ENCODE results near the gene MYO16.

Gene MYO16

GRCh38 chr13:108742701-108743451 lies 113.5 kb downstream of the MYO16 start:
- Histone ChIP-seq H3K9me2 (replicated peaks; ENCODE audit: low read depth, low read length) (no peaks in the 10 kb centered on the region), H4K20me1 (ENCODE audit: insufficient read depth, low read length, poor library complexity, severe bottlenecking) (no peaks in the 10 kb centered on the region), H3K27me3 (ENCODE audit: insufficient read depth, low read length, poor library complexity, severe bottlenecking) (no peaks in the 10 kb centered on the region), H3K4me1 (ENCODE audit: insufficient read depth, low read length, poor library complexity, severe bottlenecking) (no peaks in the 10 kb centered on the region), H3K4me3 (ENCODE audit: low read length, poor library complexity, severe bottlenecking) (no peak overlapping the region), H3K36me3 (ENCODE audit: insufficient read depth, low read length) (no peaks in the 10 kb centered on the region), H3K79me2 (ENCODE audit: insufficient read depth, low read length) (no peaks in the 10 kb centered on the region), H3K4me2 (ENCODE audit: low read depth, low read length, poor library complexity, severe bottlenecking) (no peak overlapping the region), H3K9me3 (ENCODE audit: insufficient read depth, low read depth, low read length) (no peaks in the 10 kb centered on the region), H2AFZ (ENCODE audit: low read length) (no peak overlapping the region), H3K9ac (ENCODE audit: low read depth, low read length, poor library complexity, severe bottlenecking) (no peak overlapping the region), H3F3A (ENCODE audit: low read depth) (no peaks in the 10 kb centered on the region)
- no peak for TF ChIP-seq EZH2phosphoT487 (IDR thresholded peaks at IDR 0.05; ENCODE audit: borderline replicate concordance)
- TF ChIP-seq, protein P1, sequence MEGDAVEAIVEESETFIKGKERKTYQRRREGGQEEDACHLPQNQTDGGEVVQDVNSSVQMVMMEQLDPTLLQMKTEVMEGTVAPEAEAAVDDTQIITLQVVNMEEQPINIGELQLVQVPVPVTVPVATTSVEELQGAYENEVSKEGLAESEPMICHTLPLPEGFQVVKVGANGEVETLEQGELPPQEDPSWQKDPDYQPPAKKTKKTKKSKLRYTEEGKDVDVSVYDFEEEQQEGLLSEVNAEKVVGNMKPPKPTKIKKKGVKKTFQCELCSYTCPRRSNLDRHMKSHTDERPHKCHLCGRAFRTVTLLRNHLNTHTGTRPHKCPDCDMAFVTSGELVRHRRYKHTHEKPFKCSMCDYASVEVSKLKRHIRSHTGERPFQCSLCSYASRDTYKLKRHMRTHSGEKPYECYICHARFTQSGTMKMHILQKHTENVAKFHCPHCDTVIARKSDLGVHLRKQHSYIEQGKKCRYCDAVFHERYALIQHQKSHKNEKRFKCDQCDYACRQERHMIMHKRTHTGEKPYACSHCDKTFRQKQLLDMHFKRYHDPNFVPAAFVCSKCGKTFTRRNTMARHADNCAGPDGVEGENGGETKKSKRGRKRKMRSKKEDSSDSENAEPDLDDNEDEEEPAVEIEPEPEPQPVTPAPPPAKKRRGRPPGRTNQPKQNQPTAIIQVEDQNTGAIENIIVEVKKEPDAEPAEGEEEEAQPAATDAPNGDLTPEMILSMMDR (conservative IDR thresholded peaks at IDR 0.05; ENCODE audit: low read length), result no peak

DNA sequence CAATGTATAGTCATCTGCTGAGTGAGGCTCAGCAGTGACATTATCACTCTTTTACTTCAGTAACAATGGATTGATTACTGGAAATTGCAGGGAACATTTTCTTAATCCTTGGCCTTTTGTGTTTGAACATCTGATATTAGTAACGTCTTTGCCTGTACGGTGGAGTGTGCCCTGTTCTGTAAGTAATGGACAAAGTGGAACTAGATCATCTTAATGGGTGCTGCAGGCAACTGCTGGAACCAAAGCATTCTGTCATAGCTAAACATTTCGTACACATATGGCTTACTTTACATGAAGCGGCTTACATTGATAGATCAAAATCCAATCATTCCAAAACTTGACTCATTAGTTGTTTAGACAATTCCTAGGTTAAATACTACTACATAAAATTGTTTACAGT lies 114.1 kb downstream of the MYO16 start:
- H2AFZ ChIP-seq (ENCODE audit: low read length), result no peak overlapping the region
- no peaks in the 10 kb centered on the region for H3K36me3 ChIP-seq (ENCODE audit: insufficient read depth, low read length)
- H3K4me3 ChIP-seq (ENCODE audit: low read length, poor library complexity, severe bottlenecking), result no peak overlapping the region
- no peaks in the 10 kb centered on the region for H3K4me1 ChIP-seq (ENCODE audit: insufficient read depth, low read length, poor library complexity, severe bottlenecking)
- no peaks in the 10 kb centered on the region for H4K20me1 ChIP-seq (ENCODE audit: insufficient read depth, low read length, poor library complexity, severe bottlenecking)
- H3F3A ChIP-seq (ENCODE audit: low read depth), result no peaks in the 10 kb centered on the region
- no peak overlapping the region for H3K9ac ChIP-seq (ENCODE audit: low read depth, low read length, poor library complexity, severe bottlenecking)
- H3K27me3 ChIP-seq (ENCODE audit: insufficient read depth, low read length, poor library complexity, severe bottlenecking), result no peaks in the 10 kb centered on the region
- H3K4me2 ChIP-seq (ENCODE audit: low read depth, low read length, poor library complexity, severe bottlenecking), result no peak overlapping the region
- no peaks in the 10 kb centered on the region for H3K9me3 ChIP-seq (ENCODE audit: insufficient read depth, low read depth, low read length)
- TF ChIP-seq, protein P1 (conservative IDR thresholded peaks at IDR 0.05; ENCODE audit: low read length), result no peak
- no peak for TF ChIP-seq EZH2phosphoT487 (IDR thresholded peaks at IDR 0.05; ENCODE audit: borderline replicate concordance)
- no peaks in the 10 kb centered on the region for H3K9me2 ChIP-seq (replicated peaks; ENCODE audit: low read depth, low read length)
- H3K79me2 ChIP-seq (ENCODE audit: insufficient read depth, low read length), result no peaks in the 10 kb centered on the region

DNA sequence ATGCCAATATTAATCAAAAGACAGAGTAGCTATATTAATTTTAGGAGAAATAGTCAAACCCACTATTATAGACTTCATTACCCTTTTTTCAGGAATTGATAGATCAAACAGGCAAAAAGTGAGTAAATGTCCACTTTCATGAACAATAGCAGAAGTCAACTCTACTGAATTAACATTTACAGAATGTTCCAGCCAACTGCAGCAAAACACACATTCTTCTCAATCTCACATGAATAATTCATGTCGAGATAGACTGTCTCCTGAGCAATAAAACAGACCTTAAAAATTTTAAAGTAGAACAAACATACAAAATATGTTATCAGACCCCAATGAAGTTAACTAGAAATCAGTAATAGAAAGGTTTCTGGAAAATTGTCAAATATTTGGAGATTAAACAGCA lies 118.4 kb downstream of the MYO16 start:
- no peak for TF ChIP-seq EZH2phosphoT487 (IDR thresholded peaks at IDR 0.05; ENCODE audit: borderline replicate concordance)
- TF ChIP-seq, protein P1 (conservative IDR thresholded peaks at IDR 0.05; ENCODE audit: low read length), result no peak

More for the DNA sequence above, 118.4 kb downstream of the MYO16 start:
- Histone ChIP-seq H3K4me3 (ENCODE audit: low read length, poor library complexity, severe bottlenecking) (no peak overlapping the region), H3K27me3 (ENCODE audit: insufficient read depth, low read length, poor library complexity, severe bottlenecking) (no peaks in the 10 kb centered on the region), H3K4me2 (ENCODE audit: low read depth, low read length, poor library complexity, severe bottlenecking) (no peak overlapping the region), H3K9ac (ENCODE audit: low read depth, low read length, poor library complexity, severe bottlenecking) (no peak overlapping the region), H2AFZ (ENCODE audit: low read length) (no peak overlapping the region), H3K79me2 (ENCODE audit: insufficient read depth, low read length) (no peaks in the 10 kb centered on the region), H3K4me1 (ENCODE audit: insufficient read depth, low read length, poor library complexity, severe bottlenecking) (no peaks in the 10 kb centered on the region), H3K36me3 (ENCODE audit: insufficient read depth, low read length) (no peaks in the 10 kb centered on the region), H3K9me2 (replicated peaks; ENCODE audit: low read depth, low read length) (no peaks in the 10 kb centered on the region), H3K9me3 (ENCODE audit: insufficient read depth, low read depth, low read length) (no peaks in the 10 kb centered on the region), H3F3A (ENCODE audit: low read depth) (no peaks in the 10 kb centered on the region), H4K20me1 (ENCODE audit: insufficient read depth, low read length, poor library complexity, severe bottlenecking) (no peaks in the 10 kb centered on the region)
